MM.1S (cell line): Measurements from ENCODE around the gene RET.

Experiments used
- DNase-seq: peaks from one replicate; pipeline ENCODE4 v3.0.0-alpha.2; 2015
- H2AFZ ChIP-seq: fragments of 300-600 bp; sonication (generic); 2 replicates; pipeline ENCODE4 v1.6.0; 2016; ENCODE audit warnings: antibody characterized with exemption, low read length
- H3F3A ChIP-seq: fragments of 300-600 bp; sonication (generic); 2 replicates; pipeline ENCODE4 v1.6.1; 2016; ENCODE audit warnings: mild to moderate bottlenecking, antibody characterized with exemption, low read length, moderate library complexity, mixed read lengths; ENCODE audit not compliant: insufficient read depth
- H3K27ac ChIP-seq: fragments of 300-600 bp; sonication (generic); 2 replicates; pipeline ENCODE4 v1.5.1; 2016; ENCODE audit warnings: mild to moderate bottlenecking, low read length
- H3K27me3 ChIP-seq: fragments of 300-600 bp; sonication (generic); replicated peaks from 2 replicates; pipeline ENCODE4 v1.6.0; 2016; ENCODE audit warnings: low read length; ENCODE audit not compliant: insufficient read depth
- H3K36me3 ChIP-seq: fragments of 300-600 bp; sonication (generic); replicated peaks from 2 replicates; pipeline ENCODE4 v1.6.1; 2016; ENCODE audit warnings: mild to moderate bottlenecking, low read length, mixed read lengths; ENCODE audit not compliant: insufficient read depth
- H3K4me1 ChIP-seq: fragments of 300-600 bp; sonication (generic); 2 replicates; pipeline ENCODE4 v1.6.1; 2016; ENCODE audit warnings: low read length, mixed read lengths
- H3K4me2 ChIP-seq: fragments of 300-600 bp; sonication (generic); 2 replicates; pipeline ENCODE4 v1.6.0; 2016; ENCODE audit warnings: low read depth, low read length
- H3K4me3 ChIP-seq: fragments of 300-600 bp; sonication (generic); 2 replicates; pipeline ENCODE4 v1.5.1; 2016; ENCODE audit warnings: low read length, mixed read lengths
- H3K79me2 ChIP-seq: fragments of 300-600 bp; sonication (generic); 2 replicates; pipeline ENCODE4 v1.6.1; 2016; ENCODE audit warnings: mixed run types, low read length, mixed read lengths
- H3K9ac ChIP-seq: fragments of 300-600 bp; sonication (generic); 2 replicates; pipeline ENCODE4 v1.6.1; 2016; ENCODE audit warnings: low read length, mixed read lengths
- H3K9me2 ChIP-seq: fragments of 300-600 bp; sonication (generic); replicated peaks from 2 replicates; pipeline ENCODE4 v1.6.1; 2016; ENCODE audit warnings: mild to moderate bottlenecking, low read length, mixed read lengths; ENCODE audit not compliant: insufficient read depth
- H3K9me3 ChIP-seq: fragments of 300-600 bp; sonication (generic); replicated peaks from 2 replicates; pipeline ENCODE4 v1.6.1; 2016; ENCODE audit warnings: mild to moderate bottlenecking, low read length, mixed read lengths; ENCODE audit not compliant: insufficient read depth
- H4K20me1 ChIP-seq: fragments of 300-600 bp; sonication (generic); 2 replicates; pipeline ENCODE4 v1.6.1; 2016; ENCODE audit warnings: mild to moderate bottlenecking, low read length, moderate library complexity, mixed read lengths; ENCODE audit not compliant: insufficient read depth
- EZH2 ChIP-seq: fragments of 300-600 bp; sonication (generic); optimal IDR thresholded peaks from 2 replicates; pipeline ENCODE3; 2017; ENCODE audit warnings: low read depth, mild to moderate bottlenecking, antibody characterized with exemption, low read length, mixed read lengths
- EZH2phosphoT487 ChIP-seq: fragments of 300-600 bp; sonication (generic); IDR thresholded peaks from 2 replicates; pipeline ENCODE4 v1.6.1; 2018; ENCODE audit warnings: antibody characterized with exemption, low read length
- TF ChIP-seq, protein P1 (sequence below): fragments of 300-600 bp; sonication (generic); IDR thresholded peaks from 2 replicates; pipeline ENCODE4 v1.5.1; 2016; ENCODE audit warnings: antibody characterized with exemption, low read length, mixed read lengths

The RET gene

DNA sequence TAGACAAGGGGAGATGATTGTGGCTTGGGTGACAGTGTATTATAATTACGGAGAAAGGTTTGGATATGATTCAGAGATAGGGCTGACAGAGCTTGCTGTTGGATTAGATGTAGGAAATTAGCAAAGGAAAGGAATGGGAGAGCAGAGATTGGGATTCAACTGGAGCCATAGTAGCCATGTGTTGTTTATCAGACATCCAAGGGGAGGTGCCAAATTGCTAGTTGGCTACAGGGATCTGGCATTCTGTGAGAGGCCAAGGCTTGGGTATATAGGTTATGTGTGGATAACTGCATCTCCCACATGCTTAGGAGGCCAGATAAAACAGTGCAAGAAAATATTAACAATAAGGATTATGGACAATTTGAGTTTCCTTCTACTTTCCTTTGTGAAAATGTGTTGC is 96.3 kb downstream of the RET start:
- 0 out of 2 replicates have a peak, but pooled peaks cover 7% of the 10 kb centered on the region for H3F3A ChIP-seq
- no peaks in the 10 kb centered on the region for H3K27me3 ChIP-seq
- H3K4me1 ChIP-seq: peaks cover 14% of the 10 kb centered on the region
- no peak overlapping the region for H3K9ac ChIP-seq
- H3K36me3 ChIP-seq: 0 out of 2 replicates have a peak, but pooled peaks cover 4% of the 10 kb centered on the region
- no peaks in the 10 kb centered on the region for H3K79me2 ChIP-seq
- TF ChIP-seq EZH2 (no peak), EZH2phosphoT487 (no peak)
- TF ChIP-seq, protein P1, sequence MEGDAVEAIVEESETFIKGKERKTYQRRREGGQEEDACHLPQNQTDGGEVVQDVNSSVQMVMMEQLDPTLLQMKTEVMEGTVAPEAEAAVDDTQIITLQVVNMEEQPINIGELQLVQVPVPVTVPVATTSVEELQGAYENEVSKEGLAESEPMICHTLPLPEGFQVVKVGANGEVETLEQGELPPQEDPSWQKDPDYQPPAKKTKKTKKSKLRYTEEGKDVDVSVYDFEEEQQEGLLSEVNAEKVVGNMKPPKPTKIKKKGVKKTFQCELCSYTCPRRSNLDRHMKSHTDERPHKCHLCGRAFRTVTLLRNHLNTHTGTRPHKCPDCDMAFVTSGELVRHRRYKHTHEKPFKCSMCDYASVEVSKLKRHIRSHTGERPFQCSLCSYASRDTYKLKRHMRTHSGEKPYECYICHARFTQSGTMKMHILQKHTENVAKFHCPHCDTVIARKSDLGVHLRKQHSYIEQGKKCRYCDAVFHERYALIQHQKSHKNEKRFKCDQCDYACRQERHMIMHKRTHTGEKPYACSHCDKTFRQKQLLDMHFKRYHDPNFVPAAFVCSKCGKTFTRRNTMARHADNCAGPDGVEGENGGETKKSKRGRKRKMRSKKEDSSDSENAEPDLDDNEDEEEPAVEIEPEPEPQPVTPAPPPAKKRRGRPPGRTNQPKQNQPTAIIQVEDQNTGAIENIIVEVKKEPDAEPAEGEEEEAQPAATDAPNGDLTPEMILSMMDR: no peak
- H4K20me1 ChIP-seq: no peaks in the 10 kb centered on the region
- no peaks in the 10 kb centered on the region for H3K9me3 ChIP-seq
- H3K27ac ChIP-seq: no peak overlapping the region
- no peak overlapping the region for H2AFZ ChIP-seq
- H3K4me2 ChIP-seq: no peak overlapping the region
- H3K9me2 ChIP-seq: no peaks in the 10 kb centered on the region
- no peak for DNase-seq
- H3K4me3 ChIP-seq: no peak overlapping the region

DNA sequence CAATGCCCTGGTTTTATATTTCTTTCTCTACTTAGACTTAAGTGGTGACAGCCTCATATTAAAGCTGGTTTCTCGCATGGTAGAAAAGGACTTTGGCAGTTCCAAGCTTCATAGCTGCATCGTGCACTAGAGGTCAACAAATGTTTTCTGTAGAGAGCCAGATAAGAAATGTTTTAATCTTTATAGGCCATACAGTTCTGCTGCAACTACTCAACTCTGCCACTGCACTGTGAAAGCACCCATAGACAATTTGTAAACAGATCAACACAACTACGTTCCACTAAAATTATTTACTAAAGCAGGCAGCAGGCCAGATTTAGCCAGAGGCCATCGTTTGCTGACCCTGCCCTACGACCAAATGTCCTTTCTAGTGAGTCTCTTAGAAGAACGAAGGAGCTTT is 98.1 kb downstream of the RET start:
- H3K9me2 ChIP-seq: no peaks in the 10 kb centered on the region
- H3F3A ChIP-seq: 0 out of 2 replicates have a peak, but pooled peaks cover 7% of the 10 kb centered on the region
- peaks cover 14% of the 10 kb centered on the region for H3K4me1 ChIP-seq
- no peaks in the 10 kb centered on the region for H3K79me2 ChIP-seq
- no peaks in the 10 kb centered on the region for H3K27me3 ChIP-seq
- no peak overlapping the region for H3K9ac ChIP-seq
- H2AFZ ChIP-seq: no peak overlapping the region
- no peak overlapping the region for H3K4me2 ChIP-seq
- no peak for TF ChIP-seq EZH2phosphoT487
- TF ChIP-seq EZH2: no peak
- TF ChIP-seq, protein P1: no peak
- 0 out of 2 replicates have a peak, but pooled peaks cover 4% of the 10 kb centered on the region for H3K36me3 ChIP-seq
- H3K9me3 ChIP-seq: no peaks in the 10 kb centered on the region
- H4K20me1 ChIP-seq: no peaks in the 10 kb centered on the region
- no peak overlapping the region for H3K27ac ChIP-seq
- DNase-seq: no peak
- no peak overlapping the region for H3K4me3 ChIP-seq

DNA sequence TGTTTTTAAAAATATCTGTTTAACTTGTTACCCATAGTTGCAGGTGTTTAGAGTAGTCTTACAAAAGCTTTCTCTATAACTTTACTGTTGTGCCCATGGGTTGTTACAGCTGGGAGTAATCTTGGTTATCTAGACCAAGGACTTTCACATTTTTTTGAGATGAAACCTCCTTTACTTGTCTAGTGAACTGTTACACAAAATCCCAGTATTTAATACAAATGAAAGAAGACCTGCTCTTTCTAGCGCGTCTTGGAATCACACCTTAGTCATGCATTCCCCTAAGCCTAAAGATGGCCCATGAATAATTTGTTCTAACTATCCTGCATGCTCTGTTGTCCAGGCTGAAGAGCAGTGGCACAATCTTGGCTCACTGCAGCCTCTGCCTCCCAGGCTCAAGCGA is 99.4 kb downstream of the RET start:
- TF ChIP-seq EZH2phosphoT487 (no peak), EZH2 (no peak)
- TF ChIP-seq, protein P1: no peak
- Histone ChIP-seq H4K20me1 (no peaks in the 10 kb centered on the region), H3K4me3 (no peak overlapping the region), H3K36me3 (0 out of 2 replicates have a peak, but pooled peaks cover 4% of the 10 kb centered on the region), H3K27me3 (no peaks in the 10 kb centered on the region), H3K4me2 (no peak overlapping the region), H3F3A (0 out of 2 replicates have a peak, but pooled peaks cover 4% of the 10 kb centered on the region), H3K9me2 (no peaks in the 10 kb centered on the region), H3K79me2 (no peaks in the 10 kb centered on the region), H3K9me3 (no peaks in the 10 kb centered on the region), H3K4me1 (peaks cover 14% of the 10 kb centered on the region), H3K27ac (no peak overlapping the region), H3K9ac (no peak overlapping the region), H2AFZ (no peak overlapping the region)
- no peak for DNase-seq
